Hindlimb muscle (tissue), 1 donor: ENCODE measurements around the gene MOV10. TPM values are rescaled to one million over a fixed set of nuclear protein-coding genes. Genes with fewer than 3 reads are reported as not detected.
"Not testable (repeated sequence)": the region's sequence is repeated elsewhere in the genome, so short reads cannot be mapped to it uniquely, and the experiment has no call there.

Experiments used
- DNase-seq: peaks from one replicate; pipeline ENCODE4 v3.0.0-alpha.2; 2013
- polyA plus RNA-seq: library from polyadenylated mRNA; unstranded; fragments of 120-200 nt; gene quantifications from one replicate; pipeline ENCODE4 v1.2.1, GENCODE V29; 2013; ENCODE audit not compliant: insufficient read length

The MOV10 gene, protein sequence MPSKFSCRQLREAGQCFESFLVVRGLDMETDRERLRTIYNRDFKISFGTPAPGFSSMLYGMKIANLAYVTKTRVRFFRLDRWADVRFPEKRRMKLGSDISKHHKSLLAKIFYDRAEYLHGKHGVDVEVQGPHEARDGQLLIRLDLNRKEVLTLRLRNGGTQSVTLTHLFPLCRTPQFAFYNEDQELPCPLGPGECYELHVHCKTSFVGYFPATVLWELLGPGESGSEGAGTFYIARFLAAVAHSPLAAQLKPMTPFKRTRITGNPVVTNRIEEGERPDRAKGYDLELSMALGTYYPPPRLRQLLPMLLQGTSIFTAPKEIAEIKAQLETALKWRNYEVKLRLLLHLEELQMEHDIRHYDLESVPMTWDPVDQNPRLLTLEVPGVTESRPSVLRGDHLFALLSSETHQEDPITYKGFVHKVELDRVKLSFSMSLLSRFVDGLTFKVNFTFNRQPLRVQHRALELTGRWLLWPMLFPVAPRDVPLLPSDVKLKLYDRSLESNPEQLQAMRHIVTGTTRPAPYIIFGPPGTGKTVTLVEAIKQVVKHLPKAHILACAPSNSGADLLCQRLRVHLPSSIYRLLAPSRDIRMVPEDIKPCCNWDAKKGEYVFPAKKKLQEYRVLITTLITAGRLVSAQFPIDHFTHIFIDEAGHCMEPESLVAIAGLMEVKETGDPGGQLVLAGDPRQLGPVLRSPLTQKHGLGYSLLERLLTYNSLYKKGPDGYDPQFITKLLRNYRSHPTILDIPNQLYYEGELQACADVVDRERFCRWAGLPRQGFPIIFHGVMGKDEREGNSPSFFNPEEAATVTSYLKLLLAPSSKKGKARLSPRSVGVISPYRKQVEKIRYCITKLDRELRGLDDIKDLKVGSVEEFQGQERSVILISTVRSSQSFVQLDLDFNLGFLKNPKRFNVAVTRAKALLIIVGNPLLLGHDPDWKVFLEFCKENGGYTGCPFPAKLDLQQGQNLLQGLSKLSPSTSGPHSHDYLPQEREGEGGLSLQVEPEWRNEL
- 58.2 TPM for polyA plus RNA-seq

DNA sequence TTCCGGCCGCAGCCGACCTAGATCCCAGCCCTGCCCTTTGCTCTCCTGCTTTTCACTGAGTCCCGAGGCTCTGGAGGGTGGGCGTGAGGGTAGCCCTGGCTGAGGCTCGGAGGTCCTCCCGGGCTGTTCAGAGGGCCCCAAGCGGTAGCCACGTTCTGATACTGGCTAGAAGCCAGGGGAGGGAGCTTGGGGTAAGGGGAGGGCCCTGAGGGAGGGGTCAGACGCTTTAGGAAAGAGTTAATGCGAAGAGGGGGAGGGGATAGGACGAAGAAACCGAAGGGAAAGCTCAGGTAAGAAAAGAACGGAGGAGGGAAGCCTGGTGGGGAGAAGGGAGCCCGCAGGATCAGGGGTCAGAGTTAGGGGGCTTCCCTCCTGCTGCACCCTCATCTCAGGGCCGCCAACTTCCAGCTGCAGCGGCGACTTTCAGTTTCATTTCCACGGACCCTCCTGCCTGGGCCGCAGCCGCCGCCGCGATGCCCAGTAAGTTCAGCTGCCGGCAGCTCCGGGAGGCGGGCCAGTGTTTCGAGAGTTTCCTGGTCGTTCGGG lies at the start of gene MOV10:
MOV10 (plus strand) TSS at position 220 of the 546 bp plus-strand sequence; CDS start at position 474, 254 bp downstream.
- peak; percentile 76 for DNase-seq

DNA sequence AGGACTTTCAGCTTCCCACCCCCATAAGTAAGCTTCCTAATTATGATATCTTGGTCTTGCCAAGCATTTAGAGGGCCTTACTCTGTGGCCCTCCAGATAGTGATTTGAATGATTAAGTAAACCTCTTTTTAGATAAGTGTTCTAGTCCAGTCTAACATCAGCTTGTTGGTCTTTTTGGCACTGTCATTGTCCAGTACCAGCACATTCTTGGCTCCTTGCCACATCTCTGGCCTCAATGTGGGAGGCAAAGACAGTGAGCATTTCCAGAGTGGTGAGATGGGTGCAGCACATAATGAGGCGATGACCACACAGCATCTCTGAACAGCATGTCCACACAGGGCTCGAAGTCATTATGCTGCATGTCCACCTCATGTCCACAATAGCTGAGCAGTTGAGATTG lies 48.8 kb upstream of the MOV10 start:
- DNase-seq: peak; percentile 7

DNA sequence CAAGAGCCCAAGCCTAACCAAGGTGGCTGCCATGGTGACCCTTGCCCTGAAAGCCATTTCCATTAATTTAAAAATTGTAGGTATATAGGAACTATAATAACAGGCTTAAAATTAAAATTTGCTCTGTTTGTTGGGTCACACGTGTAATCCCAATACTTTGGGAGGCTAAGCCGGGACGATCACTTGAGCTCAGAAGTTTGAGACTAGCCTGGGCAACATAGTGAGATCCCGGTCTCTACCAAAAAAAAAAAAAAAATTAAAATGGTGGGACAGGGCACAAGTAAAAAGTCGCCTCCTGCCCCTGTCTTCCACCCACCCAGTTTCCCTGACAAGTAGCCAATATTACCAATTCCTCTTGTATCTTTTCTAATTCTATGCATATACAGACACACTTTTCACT lies 48.3 kb upstream of the MOV10 start:
- no peak for DNase-seq

DNA sequence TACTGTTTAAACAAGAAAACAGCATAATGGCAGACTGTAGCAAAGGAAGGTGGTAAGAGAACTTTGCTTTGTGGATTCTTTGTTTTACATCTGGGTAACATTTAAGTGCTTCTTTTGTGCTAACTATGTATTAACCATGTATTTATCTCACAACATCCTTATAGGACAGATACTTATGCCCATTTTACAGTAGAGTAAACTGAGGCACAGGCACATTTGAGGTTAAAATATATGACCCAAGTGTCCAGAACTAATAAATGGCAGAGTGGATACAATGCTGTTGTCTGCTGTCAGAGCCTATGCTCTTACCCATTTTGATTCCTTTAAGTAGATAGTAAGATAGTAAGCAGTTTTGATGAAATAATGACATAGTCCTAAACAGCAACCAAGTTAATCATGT lies 47.6 kb upstream of the MOV10 start:
- no peak for DNase-seq

DNA sequence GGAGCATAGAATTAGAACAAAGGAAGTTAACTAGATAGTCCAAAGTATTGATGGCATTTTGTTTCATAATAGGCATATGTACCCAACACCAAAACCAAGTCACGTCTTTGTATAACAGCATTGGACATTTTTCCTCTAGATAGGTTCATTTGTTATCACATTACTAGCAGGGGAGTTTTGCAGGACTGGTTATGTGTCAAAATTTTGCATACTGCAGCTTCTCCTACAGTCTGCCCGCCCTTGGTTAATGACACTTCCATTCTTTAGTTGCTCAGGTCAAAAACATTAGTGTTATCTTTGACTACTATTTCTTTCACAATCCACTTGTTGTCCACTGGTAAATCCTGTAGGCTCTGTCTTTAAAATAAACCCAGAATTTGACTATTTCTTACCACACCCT lies 45.9 kb upstream of the MOV10 start:
- DNase-seq: no peak

DNA sequence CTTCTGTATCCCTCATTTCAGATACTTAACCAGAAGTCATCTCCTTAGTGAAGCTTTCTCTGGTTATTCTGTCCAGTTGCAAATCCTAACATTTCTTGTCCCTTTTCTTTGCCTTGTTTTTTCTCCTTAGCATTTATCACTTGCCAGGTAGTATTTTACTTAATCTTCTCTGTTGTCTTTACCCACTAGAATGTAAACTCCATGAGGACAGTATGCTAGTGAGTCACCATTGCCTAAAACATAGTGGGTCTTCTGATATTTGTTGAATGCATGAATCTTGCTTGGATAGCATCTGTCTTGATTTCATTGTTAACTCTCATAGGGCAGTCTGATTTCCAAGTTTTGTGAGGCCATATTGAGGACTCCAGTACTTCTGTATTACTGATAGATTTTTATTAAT lies 45.2 kb upstream of the MOV10 start:
- no peak for DNase-seq

DNA sequence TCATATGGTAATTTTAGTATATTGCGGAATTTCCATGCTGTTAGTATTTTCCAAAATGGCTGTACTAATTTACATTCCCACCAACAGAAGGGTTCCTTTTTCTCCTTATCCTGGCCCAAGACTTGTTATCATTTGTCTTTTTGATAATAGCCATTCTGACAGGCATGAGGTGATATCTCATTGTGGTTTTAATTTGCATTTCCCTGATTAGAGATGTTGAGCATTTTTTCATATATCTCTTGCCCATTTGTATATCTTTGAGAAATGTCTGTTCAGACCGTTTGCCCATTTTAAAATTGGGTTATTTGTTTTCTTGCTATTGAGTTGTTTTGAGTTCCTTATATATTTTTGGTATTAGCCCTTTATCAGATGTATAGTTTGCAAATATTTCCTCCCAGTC lies 40.8 kb upstream of the MOV10 start:
- no peak for DNase-seq

DNA sequence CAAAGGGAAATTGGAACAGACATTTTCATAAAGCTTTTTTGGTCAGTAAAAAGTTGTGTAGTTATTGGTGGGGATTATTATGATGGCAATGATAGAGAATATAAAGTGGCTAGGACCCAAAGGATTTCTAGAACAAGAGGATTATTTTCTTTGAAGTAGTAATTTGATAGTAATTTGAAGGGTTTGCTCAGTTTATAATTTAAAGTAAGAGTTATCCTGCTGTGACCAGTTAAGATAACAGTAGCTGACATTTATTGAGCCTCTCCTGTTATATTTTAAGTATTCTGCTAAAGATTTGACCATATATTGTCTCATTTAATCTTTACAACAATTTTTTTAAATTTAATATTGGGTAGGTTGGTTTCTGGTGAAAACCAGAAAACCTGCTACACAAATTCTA lies 40.1 kb upstream of the MOV10 start:
- no peak for DNase-seq

DNA sequence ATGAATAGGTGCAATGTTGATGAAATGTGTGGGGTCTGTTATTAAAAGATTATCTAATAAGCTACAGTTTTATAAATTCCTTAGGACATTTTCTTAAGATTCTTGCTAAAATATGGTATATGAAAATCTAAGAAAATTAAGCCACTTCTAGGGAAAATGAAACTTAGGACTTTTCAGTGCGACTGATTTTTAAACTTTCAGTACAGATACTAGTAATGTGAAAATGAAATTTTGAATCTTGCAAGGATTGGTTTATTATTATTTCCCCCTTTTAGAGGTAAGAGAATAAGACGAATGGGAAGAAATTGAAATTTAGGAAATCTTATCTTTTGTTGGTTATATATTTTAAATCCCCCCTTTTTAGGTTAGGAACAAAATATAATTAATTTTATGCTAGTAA lies 38.4 kb upstream of the MOV10 start:
- no peak for DNase-seq

DNA sequence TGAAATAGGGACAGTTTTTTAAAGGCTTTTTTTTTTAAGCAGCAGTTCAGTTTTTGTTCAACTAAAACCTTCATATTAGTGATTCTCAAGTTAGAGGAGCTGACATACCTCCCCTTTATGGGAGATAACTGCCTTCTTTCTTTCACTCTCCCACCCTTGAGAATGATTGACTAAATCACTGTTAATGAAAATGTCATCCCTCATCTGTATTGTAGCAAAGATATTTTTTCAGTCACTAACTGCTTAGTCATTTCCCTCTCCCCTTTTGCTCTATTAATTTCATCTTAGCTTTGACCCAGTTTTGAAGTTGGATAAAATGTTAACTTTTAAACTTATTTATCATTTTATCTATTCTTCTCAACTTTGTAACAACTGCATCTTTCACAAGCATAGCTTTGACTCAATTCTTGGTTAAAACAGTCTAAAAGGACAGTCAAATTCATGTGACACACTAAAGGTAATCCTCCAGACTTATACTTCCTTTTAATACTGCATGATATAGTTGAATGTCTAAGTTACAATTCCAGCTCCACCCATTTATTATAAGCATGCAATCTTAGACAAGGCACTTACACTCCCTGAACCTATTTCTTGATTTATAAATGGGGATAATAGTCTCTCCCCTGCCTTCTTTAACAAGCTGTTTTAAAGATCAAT lies 37.7 kb upstream of the MOV10 start:
- no peak for DNase-seq

DNA sequence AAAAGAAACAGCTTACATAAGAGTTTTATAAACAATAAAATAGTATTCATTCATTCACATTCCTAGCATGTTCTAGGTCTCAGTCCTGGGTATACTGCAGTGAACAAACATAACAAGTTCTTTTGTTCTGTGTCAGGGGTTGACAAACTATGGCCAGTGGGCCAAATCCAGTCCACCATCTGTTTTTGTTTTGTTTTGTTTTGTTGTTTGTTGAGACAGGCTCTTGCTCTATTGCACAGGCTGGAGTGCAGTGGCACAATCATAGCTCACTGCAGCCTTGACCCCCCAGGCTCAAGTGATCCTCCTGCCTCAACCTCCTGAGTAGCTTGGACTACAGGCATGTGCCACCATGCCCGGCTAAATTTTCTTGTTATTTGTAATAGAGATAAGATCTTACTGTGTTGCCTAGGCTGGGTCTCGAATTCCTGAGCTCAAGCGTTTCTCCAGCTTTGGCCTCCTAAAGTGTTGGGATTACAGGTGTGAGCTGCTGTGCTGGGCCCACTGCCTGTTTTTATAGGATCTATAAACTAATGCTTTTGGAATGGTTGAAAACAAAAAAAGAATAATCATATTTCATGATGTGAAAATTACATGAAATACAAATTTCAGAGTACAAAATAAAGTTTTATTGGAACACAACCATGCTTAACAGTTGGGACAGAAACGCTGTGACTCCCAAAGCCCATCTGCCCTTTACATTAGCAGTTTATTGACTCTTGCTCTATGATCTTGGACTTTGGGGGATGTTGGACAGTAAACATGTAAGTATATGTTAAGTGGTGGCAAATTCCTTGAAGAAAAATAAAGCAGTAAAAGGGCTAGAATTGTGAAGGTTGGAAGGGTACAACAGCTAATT lies 37.0 kb upstream of the MOV10 start:
- DNase-seq: no peak

DNA sequence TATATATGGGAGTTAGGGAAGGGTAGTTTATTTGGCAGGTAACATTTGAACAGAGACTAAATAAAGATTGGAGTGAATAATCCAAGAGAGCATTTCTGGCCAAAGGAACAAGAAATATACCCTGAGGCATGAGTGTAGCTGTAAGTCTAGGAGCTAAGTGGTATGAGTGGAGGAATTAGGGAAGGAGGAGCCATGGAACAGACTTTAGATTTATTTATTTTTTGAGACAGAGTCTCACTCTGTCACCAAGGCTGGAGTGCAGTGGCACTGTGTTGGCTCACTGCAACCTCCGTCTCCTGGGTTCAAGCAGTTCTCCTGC lies 36.4 kb upstream of the MOV10 start:
- no peak for DNase-seq

DNA sequence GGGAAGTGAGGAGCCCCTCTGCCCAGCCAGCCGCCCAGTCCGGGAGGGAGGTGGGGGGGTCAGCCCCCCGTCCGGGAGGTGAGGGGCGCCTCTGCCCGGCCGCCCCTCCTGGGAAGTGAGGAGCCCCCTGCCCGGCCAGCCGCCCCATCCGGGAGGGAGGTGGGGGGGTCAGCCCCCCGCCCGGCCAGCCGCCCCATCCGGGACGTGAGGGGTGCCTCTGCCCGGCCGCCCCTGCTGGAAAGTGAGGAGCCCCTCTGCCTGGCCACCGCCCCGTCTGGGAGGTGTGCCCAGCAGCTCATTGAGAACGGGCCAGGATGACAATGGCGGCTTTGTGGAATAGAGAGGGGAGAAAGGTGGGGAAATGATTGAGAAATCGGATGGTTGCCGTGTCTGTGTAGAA lies 34.0 kb upstream of the MOV10 start:
- not testable (repeated sequence) for DNase-seq

DNA sequence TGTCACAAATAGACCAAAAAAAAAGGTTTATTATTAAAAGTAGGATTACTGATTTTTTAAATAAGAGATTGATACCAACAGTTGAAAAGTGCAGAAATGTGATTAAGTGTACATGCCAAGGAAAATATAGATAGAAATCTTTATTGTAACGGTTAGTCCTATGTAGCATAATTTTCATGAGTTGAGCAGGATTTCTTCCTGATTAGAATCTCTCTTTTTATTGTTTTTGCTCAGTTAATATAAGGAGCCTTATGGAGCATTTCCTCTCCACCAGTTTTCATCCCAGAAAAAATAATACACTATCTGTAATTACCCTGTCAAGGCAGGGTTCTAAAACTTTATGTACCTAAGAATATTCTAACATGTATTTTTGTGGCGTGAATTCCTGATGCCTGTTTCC lies 31.4 kb upstream of the MOV10 start:
- no peak for DNase-seq

DNA sequence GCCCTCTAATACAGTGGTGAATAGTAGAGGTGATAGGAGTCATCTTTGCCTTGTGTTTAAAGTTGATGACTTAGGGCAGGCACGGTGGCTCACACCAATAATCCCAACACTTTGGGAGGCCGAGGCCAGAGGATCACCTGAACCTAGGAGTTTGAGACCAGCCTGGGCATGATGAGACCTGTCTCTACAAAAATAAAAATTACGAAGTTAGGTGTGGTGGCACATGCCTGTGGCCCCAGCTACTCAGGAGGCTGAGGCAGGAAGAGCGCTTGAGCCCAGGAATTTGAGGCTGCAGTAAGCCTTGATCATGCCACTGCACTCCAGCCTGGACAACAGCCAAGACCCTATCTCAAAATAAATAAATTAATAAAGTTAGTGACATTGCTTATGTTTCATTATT lies 28.2 kb upstream of the MOV10 start:
- no peak for DNase-seq

DNA sequence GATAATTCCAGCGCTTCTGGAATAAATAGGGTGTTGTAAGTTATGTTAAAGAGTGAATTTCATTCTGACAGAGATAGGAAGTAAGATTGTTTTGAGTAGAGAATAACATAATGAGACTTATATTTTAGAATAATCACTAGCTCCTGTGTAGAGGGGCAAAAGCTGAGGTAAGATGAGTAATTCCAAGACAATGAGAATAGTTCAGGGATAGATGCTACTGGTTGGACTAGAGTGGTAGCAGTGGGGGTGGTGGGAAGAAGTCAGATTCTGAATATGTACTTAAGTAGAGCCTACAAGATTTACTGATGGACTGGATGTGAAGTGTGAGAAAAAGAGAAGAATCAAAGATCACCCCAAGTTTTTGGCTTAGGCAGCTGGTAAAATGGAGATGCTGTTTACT lies 23.3 kb upstream of the MOV10 start:
- DNase-seq: no peak

DNA sequence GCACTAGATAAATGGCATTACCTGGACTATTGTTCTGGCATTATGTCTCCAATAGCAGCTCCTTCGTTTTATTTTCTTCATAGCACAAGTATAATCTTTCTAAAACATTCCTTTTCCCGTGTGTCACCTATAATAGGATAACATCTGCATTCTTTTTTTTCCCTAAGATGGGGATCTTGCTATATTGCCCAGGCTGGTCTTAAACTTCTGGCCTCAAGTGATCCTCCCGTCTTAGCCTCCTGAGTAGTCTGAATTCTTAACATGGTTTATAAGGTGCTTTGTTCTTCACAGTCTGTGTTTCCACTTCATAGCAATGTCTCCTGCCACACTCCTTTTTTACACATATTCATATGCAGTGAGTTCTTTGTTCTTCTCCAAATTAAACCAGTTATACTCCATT lies 8.6 kb upstream of the MOV10 start:
- no peak for DNase-seq

DNA sequence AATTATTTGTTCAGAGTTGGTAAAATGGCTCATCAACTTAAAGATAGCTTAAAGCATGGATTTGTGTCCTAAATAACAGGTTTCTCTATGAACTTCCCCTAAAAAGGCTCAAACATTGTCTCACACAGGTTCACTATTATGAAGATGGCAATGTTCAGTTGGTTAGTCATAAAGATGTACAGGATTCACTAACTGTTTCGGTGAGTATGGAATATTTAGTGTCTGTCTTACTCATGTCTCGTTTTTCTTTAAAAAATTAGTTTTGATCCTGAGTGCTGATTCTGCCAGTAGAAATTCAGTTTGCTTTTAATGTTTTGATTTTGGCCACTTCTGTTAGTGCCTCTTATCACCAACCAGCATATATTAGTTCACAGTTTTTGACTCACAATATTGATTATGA lies 7.5 kb upstream of the MOV10 start:
- DNase-seq: no peak

DNA sequence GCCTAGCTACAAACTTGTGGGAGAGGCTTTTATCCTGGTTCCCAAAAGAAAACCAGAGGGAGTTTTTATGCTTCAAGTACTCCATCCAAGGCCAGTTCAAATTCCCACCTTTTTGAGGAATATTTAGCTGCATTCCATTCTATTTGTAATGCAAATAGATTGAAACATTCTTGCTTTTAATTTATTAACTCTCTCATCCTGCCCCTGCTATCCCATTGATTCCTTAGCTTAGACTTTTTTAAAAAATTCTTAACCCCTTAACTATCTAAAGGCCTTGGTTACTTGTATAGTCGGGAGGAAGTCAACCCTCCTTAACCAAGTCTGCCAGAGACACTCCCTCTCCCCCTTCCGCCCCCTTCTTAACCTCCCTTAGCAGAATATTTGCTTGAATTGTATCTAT lies 2.5 kb upstream of the MOV10 start:
- no peak for DNase-seq

DNA sequence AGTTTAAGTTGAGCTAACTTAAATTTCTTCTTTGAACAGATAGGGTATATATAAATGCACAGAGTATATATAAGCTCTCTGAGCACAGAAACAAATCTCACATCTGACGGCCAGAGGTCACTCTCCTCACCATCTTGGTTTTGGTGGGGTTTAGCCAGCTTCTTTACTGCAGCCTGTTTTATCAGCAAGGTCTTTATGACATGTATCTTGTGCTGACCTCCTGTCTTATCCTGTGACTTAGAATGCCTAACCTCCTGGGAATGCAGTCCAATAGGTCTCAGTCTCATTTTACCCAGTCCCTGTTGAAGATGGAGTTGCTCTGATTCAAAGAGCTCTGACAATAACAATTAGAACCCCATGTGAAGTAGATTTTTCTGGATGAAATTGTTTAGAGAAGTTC lies 1.6 kb upstream of the MOV10 start:
- DNase-seq: no peak

DNA sequence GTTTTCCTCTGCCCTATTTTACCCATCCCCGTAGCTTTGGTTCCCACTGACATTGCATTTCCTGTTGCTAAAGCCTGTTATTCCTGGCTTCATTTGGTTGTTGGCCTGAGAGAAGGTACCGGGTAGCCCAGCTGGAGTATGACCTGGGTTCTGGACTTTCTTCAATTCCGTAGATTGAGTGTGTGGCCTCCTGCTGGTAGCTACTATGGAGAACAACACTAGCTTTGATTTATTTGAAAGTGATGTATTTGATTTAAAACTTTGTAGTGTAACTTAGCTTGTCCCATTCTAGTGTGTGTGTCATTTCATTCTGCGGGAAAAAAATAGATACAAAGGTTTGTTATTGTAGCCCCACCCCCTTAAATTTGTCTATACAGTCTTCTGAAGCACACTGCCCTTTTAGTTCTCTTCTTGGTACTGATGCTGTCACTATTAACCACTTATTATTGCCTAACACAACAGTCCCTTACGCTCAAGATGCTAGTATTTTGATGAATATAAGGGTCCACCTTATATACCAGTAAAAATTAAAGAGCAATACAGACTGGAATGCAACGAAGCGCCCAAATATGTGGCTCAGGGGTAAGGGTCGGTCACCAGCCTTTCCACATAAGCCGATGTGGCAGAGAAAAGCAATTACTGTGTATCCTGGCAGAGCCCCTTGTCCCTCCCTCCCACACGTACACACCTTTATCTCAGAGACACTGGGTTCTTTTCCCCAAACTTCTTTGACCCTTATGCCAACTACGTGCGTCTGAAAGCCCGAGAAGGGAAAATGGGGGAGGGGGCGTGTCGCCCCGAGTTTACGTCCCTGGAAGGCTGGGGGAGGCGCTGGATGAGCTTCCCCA lies 643 bp upstream of the MOV10 start:
- peak; percentile 35 for DNase-seq
